ENCODE results near the gene SLC27A3. TPM values are rescaled to one million over a fixed set of nuclear protein-coding genes. Genes with fewer than 3 reads are reported as not detected.
"Not testable (repeated sequence)": the region's sequence is repeated elsewhere in the genome, so short reads cannot be mapped to it uniquely, and the experiment has no call there.

The SLC27A3 gene
- total and polyA plus RNA-seq, 7 donors: 1.6 to 45.7 (median 22.8) TPM

DNA sequence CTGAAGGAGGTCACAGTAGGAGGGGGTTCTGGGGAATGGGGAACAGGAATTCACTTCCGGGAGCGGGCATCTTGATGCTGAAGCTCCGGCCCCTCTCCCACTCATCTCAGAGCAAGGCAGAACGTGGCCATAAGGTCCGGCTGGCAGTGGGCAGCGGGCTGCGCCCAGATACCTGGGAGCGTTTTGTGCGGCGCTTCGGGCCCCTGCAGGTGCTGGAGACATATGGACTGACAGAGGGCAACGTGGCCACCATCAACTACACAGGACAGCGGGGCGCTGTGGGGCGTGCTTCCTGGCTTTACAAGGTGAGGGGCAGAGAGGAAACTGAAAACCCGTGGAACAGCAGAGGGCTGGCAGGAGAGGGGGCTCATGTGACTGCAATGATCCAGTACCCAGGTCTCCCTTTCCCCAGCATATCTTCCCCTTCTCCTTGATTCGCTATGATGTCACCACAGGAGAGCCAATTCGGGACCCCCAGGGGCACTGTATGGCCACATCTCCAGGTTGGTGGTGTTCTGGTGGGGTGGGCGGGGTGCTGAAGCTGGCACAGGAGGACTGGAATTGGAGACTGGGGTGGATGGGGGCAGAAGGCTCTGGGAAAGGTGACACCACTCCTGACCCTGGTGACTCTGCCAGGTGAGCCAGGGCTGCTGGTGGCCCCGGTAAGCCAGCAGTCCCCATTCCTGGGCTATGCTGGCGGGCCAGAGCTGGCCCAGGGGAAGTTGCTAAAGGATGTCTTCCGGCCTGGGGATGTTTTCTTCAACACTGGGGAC, 3.0 kb downstream of the SLC27A3 start:
- DNase-seq: no peak
- H3K27ac ChIP-seq: peak overlapping the region in 3 of 4 donors; percentile 28 to 88 (median 29)
- no peaks in the 10 kb centered on the region for H3K9me3 ChIP-seq
- peaks cover 0 to 9% (median under 1%) of the 10 kb centered on the region in 4 donors for H3K36me3 ChIP-seq
- H3K4me3 ChIP-seq: no peak overlapping the region
- 95% methylated on average over 22 of the region's 22 CpGs for WGBS, 2 donors
- no peaks in the 10 kb centered on the region for H3K27me3 ChIP-seq
- intact Hi-C loops (cut with DNase I): no loop called here
- H3K4me1 ChIP-seq: peaks cover 0 to 59% (median 46%) of the 10 kb centered on the region in 4 donors
- TF ChIP-seq POLR2AphosphoS5 (IDR thresholded peaks at IDR 0.05): no peak
- TF ChIP-seq EP300 (IDR thresholded peaks at IDR 0.05): no peak
- TF ChIP-seq, protein P1, sequence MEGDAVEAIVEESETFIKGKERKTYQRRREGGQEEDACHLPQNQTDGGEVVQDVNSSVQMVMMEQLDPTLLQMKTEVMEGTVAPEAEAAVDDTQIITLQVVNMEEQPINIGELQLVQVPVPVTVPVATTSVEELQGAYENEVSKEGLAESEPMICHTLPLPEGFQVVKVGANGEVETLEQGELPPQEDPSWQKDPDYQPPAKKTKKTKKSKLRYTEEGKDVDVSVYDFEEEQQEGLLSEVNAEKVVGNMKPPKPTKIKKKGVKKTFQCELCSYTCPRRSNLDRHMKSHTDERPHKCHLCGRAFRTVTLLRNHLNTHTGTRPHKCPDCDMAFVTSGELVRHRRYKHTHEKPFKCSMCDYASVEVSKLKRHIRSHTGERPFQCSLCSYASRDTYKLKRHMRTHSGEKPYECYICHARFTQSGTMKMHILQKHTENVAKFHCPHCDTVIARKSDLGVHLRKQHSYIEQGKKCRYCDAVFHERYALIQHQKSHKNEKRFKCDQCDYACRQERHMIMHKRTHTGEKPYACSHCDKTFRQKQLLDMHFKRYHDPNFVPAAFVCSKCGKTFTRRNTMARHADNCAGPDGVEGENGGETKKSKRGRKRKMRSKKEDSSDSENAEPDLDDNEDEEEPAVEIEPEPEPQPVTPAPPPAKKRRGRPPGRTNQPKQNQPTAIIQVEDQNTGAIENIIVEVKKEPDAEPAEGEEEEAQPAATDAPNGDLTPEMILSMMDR (IDR thresholded peaks at IDR 0.05): no peak
- no peak for TF ChIP-seq POLR2A (IDR thresholded peaks at IDR 0.05)

DNA sequence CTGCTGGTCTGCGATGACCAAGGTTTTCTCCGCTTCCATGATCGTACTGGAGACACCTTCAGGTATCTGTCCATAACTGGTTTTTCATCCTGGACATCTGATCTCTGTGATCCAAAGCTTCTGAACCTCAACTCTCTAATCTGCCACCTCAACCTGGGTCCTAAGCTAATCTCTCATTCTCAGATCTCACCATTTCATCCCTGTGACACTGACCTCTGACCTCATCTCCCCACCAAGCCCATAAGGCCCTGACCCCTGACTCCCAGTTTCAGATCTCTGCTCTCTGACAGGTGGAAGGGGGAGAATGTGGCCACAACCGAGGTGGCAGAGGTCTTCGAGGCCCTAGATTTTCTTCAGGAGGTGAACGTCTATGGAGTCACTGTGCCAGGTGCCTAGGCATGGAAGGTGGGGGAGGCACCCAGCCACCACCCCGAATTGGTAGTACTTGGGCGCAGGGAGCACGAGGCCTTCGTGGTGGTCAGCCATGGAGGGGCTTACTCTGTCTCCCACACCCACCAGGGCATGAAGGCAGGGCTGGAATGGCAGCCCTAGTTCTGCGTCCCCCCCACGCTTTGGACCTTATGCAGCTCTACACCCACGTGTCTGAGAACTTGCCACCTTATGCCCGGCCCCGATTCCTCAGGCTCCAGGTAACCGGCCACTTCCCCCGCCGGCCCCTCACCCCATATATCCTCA, 3.8 kb downstream of the SLC27A3 start:
- WGBS, 2 donors: 90 to 95% methylated on average over 18 of the region's 18 CpGs
- no peak for TF ChIP-seq POLR2AphosphoS5 (IDR thresholded peaks at IDR 0.05)
- TF ChIP-seq POLR2A (IDR thresholded peaks at IDR 0.05): no peak
- TF ChIP-seq, protein P1 (IDR thresholded peaks at IDR 0.05): no peak
- TF ChIP-seq EP300 (IDR thresholded peaks at IDR 0.05): no peak
- Histone ChIP-seq H3K4me1 (peaks cover 0 to 61% (median 46%) of the 10 kb centered on the region in 4 donors), H3K9me3 (no peaks in the 10 kb centered on the region), H3K27ac (no peak overlapping the region), H3K4me3 (no peak overlapping the region), H3K36me3 (peaks cover 0 to 4% (median 0%) of the 10 kb centered on the region in 4 donors), H3K27me3 (no peaks in the 10 kb centered on the region)
- DNase-seq: no peak
- intact Hi-C loops (cut with DNase I): no loop called here

DNA sequence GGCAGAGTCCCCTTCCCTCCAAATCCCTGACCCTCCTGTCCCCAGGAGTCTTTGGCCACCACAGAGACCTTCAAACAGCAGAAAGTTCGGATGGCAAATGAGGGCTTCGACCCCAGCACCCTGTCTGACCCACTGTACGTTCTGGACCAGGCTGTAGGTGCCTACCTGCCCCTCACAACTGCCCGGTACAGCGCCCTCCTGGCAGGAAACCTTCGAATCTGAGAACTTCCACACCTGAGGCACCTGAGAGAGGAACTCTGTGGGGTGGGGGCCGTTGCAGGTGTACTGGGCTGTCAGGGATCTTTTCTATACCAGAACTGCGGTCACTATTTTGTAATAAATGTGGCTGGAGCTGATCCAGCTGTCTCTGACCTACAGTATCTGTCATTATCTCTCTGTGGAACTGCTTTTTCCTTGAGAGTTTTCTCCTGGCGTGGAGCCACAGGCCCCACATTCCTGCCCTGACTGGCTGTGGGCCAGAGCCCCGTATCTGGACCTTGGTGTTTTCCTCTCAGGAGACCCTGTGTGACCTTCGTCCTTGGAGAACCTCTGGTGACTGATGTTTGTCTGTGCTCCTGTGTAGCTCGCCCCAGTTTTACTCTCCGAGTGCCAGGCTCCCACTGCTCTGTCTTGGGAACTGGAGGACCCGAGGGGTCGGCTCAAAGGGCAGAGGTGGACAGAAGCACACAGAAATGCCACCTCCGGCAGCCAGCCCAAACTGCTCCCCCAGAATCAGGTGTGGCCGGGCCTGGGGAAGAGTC, 4.8 kb downstream of the SLC27A3 start:
- TF ChIP-seq, protein P1 (IDR thresholded peaks at IDR 0.05): no peak
- TF ChIP-seq EP300 (IDR thresholded peaks at IDR 0.05) (no peak), POLR2A (IDR thresholded peaks at IDR 0.05) (no peak), POLR2AphosphoS5 (IDR thresholded peaks at IDR 0.05) (no peak)
- no peaks in the 10 kb centered on the region for H3K27me3 ChIP-seq
- WGBS, 2 donors: 68 to 83% methylated on average over 17 of the region's 17 CpGs
- H3K4me3 ChIP-seq: no peak overlapping the region
- peaks cover 0 to 4% (median 0%) of the 10 kb centered on the region in 4 donors for H3K36me3 ChIP-seq
- peaks cover 0 to 53% (median 38%) of the 10 kb centered on the region in 4 donors for H3K4me1 ChIP-seq
- intact Hi-C loops (cut with DNase I): no loop called here
- H3K9me3 ChIP-seq: no peaks in the 10 kb centered on the region
- DNase-seq: no peak
- no peak overlapping the region for H3K27ac ChIP-seq

DNA sequence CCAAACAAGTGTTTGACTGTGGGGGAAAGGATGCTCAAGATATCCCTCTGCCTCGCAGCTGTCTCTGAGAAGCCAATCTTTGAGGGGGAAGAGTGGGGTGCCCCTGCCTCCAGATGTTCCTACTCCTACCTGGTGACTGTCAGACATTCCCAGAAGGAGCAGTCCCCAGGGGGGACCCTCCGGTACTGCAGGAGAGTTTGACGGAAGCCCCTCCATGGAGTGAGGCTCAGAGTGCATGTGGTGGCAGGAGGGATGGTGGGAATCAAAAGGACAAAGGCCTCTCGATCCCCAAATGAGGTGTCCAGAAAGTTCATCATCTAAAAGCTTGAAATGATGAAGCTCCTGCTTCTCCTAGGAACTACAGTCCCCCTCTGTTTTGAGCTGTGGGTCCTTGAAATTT, 5.3 kb downstream of the SLC27A3 start:
- no peaks in the 10 kb centered on the region for H3K27me3 ChIP-seq
- TF ChIP-seq EP300 (IDR thresholded peaks at IDR 0.05) (no peak), POLR2A (IDR thresholded peaks at IDR 0.05) (no peak), POLR2AphosphoS5 (IDR thresholded peaks at IDR 0.05) (no peak)
- TF ChIP-seq, protein P1 (IDR thresholded peaks at IDR 0.05): no peak
- peaks cover 0 to 47% (median 36%) of the 10 kb centered on the region in 4 donors for H3K4me1 ChIP-seq
- intact Hi-C loops (cut with DNase I): no loop called here
- no peaks in the 10 kb centered on the region for H3K9me3 ChIP-seq
- H3K4me3 ChIP-seq: no peak overlapping the region
- H3K27ac ChIP-seq: no peak overlapping the region
- DNase-seq: no peak
- H3K36me3 ChIP-seq: peaks cover 0 to 4% (median 0%) of the 10 kb centered on the region in 4 donors
- 77 to 93% methylated on average over 4 of the region's 4 CpGs for WGBS, 2 donors

DNA sequence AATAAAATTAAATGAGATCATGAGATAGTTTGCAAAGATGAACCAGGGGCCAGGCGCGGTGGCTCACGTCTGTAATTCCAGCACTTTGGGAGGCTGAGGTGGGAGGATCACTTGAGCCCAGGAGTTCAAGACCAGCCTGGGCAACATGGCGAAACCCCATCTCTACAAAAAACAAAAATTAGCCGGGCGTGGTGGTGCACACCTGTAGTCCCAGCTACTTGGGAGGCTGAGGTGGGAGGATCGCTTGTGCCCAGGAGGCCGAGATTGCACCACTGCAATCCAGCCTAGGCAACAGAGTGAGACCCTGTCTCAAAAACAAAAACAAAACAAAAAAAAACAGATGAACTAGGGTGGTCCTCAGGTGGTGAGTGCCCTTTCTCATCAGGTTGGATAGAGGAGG, 7.4 kb downstream of the SLC27A3 start:
- intact Hi-C loops (cut with DNase I): not testable (repeated sequence)
- peak overlapping the region; percentile 92 to 99 (median 94) for H3K27ac ChIP-seq

More for the DNA sequence above, 7.4 kb downstream of the SLC27A3 start:
- WGBS, 2 donors: 89 to 92% methylated on average over 8 of the region's 8 CpGs
- H3K36me3 ChIP-seq, H3K9me3 ChIP-seq, H3K27me3 ChIP-seq: not testable (repeated sequence)
- peaks cover 0 to 30% (median 18%) of the 10 kb centered on the region in 4 donors for H3K4me1 ChIP-seq
- H3K4me3 ChIP-seq: peak overlapping the region in 3 of 4 donors; percentile 59 to 72 (median 67)
- DNase-seq: peak; percentile 61

Data from sigmoid colon (tissue), 7 donors.